ENCODE measurements around the gene TBC1D22A.

TBC1D22A gene

GRCh38 chr22:47221840-47222615 lies 459.6 kb downstream of the TBC1D22A start:
- DNase-seq (ENCODE audit: low spot score) = no peak

Measured in activated CD4-positive, alpha-beta T cell treated with anti-CD3 and anti-CD28 coated beads, Interleukin-2, Interleukin-4, amounts not matched to agents 100 ng/mL and 50 ng/mL, durations not matched to agents 16 hours and 8 hours (primary cell).